NCI-H82 treated with DMSO at 0.1 percent for 48 hours (cell line): ENCODE measurements around the gene ARAP1.
A peak's percentile ranks its signal among the peaks of the same experiment; 100 is the strongest.
"Not testable (repeated sequence)": the region's sequence is repeated elsewhere in the genome, so short reads cannot be mapped to it uniquely, and the experiment has no call there.

Experiments used
- DNase-seq: peaks from one replicate; lab custom pipeline; 2025; ENCODE audit not compliant: unreplicated experiment; lab: John Stamatoyannopoulos, UW

Gene ARAP1

DNA sequence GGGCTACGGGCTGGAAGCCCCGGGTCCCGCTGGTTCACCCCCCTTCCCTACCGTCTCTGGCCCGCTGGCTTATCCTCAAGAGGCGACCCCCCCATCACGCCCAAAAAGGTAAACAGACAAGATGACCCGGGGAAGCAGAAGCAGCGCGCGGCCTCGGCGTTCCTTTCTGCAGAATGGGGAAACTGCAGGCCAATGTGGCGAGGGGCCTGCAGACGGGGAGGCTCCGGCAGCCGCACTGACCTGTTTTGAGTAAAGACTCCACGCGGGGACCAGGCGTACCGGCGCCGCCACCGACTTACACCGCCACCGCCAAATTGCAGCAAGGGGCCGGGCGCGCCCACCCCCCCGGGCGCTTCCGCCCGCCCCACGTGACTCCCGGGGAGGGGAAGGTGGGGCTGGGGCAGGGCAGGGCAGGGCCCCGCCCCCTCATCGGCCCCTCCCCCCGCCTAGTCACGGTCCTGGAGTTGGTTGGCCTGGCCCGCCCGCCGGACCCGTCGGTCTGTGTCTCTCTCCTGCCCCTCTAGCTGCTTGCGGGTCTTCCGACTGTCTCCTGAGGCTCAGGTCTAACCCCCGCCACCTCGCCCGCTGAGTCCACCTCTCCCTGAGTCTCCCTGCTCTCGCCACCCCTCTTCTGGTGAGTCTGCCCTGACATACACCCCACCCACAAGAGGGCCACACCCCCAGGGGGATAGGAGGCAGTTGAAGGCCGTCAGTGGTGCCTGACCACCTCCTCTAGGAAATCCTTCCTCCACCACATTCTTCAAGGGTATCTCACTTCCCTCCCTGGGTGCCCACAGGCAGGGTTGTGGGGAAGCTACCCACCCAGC lies at the start of gene ARAP1:
ARAP1 (minus strand) TSS at position 321 of the 827 bp plus-strand sequence. CDS start 25,280 bp downstream, outside the sequence.
- peak; percentile 28 for DNase-seq

DNA sequence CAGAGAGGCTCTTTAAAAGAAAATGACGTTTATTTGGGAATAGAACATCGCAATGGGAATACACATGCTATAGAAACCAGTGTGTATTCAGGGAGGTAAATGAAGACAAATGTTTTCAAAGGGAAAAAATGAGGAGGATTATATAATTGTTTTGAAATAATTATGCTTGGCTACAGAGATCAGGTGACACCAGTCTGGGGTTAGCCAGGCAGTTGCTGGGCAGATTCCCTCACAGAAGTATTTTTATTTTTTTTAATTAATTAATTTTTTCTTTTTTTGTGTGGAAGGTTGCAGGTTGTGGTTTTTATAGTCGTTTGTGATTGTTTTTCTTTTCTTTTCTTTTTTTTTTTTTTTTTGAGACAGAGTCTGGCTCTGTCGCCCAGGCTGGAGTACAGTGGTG lies 47.2 kb upstream of the ARAP1 start:
- DNase-seq = no peak

DNA sequence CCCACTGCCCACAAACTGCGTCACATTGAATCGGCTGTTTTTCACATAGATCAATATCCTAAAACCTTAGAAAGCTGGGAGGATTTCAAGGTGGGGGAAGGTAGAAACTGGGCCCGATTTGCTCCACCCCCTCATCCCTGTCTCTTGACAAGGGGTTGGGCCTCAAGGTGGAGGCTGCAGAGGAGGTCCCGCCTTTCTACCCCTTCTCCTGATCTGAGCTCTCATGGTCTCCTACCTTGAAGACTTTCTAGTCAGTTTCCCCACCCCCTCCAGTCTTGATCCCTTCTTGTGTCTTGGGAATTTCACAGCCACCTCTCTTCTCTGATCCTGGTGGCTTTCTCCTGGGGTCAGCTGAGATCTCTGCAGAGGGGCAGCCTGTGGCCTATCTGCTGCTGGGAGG lies 46.2 kb upstream of the ARAP1 start:
- no peak for DNase-seq

DNA sequence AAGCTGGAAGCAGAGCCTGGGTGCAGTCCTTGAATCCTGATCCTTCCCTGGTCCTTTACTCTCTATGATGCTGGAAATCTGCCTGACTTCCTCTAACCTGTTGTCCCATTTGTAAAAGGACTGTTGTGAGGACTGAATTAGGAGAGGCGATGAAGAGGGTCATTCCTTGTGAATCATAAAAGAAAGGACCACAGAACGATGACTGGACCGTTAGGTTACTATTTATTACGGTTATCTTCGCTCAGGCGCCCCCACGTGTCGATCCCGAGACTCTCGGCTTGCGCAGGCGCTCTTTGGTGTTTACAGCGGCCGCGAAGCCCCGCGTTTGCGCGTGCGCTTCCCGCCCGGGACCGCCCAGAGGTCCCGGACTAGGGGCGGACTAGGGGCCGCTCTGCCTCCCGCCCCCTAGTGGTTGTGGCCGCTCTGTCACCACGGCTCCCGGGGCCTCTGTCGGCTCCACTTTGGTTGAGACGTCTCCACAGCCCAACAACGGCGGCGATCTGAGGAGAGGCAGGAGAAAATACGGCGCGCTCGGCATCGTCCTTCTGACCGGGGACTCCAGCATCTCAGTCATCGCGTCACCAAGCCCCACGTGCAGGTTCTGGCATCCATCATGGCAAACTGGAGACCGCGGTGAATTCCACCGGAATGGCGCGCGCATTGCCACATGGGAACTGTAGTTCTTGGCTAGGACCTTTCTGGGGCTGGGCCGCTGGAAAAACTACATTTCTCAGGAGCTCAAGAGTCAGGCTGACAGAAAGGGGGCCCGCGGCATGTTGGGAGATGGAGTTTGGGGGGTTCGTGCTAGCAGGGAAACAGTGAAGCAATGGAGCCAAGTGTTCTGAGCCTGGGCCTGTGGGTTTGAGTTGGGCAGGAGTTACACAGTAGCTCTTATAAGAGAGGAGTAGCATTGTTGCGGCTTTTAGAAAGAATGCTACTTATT lies 41.5 kb upstream of the ARAP1 start, which contains the start of gene STARD10:
STARD10 (minus strand) TSS at position 623 of the 943 bp plus-strand sequence. CDS start 12,866 bp downstream, outside the sequence.
- peak; percentile 91 for DNase-seq

DNA sequence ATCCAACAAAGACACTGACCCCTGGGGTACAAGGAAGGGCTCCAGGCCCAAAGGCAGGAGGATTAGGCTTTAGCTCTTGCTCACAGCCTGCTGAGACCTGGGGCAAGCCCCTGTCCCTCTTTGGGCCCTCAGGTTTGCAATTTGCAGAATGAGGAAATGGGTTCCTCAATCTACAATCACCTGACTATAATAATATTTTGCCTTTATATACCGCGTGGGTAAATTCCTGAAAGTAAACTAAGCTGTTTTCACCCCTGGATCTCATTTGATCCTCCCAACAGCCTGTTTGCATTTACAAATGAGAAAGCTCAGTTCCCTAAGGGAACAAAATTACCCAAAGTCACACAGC lies 40.8 kb upstream of the ARAP1 start:
- DNase-seq = no peak

- no peak for DNase-seq
Measured at GRCh38 chr11:72792437-72793021, 40.3 kb upstream of the ARAP1 start.

- not testable (repeated sequence) for DNase-seq
Measured at GRCh38 chr11:72791228-72791627, 39.0 kb upstream of the ARAP1 start.

DNA sequence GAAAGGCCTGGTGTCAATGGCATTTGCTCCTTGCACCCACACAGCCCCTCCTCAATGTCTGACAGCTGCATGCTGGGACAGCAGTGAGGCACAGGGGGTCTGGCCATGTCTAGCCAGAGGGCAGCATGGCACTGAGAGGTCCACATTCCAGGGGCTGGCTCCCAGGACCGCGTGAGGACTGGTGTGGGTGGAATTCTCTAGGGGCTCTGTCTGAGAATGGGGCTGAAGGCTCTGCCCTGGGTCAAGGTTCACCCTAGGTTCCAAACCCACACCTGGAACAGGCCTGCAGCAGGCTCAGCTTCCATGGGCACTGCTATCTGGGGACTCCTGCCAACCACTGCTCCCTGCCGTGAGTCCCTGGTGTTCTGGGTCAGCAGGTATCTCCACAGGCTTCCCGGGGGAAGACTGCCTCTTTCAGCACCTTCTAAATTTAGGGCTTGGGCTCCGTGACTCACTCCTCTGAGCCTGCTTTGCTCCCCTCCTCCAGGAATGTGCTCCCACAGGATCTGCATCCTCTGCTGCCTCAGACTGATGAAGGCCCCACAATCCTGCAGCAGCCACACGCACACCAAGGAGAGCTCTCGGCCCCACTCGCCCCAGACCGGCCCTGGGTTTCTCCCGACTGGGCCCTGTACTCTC lies 37.4 kb upstream of the ARAP1 start:
- DNase-seq = no peak

- no peak for DNase-seq
Measured at GRCh38 chr11:72788241-72788640, 36.0 kb upstream of the ARAP1 start.

- no peak for DNase-seq
Measured at GRCh38 chr11:72787216-72788104, 35.3 kb upstream of the ARAP1 start.

GRCh38 chr11:72786305-72787215 lies 34.4 kb upstream of the ARAP1 start:
- no peak for DNase-seq

DNA sequence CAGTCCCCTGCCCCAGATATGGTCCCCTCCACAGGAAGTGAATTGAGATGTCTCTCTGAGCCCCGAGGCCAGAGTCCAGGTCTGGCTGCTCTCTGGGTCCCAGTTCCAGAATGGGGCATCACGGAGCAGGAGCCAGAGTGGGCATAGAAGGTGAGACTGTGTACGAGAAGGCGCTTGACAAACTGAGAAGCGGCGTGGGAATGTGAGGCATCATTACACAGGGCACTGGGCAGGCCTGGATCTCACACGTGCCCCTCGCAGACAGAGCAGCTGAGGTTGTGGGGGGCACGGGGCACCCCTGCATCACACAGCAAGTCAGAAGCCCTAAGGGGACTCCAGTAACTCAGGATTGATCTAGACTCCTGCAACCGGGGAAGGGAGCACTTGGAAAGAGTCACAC lies 32.5 kb upstream of the ARAP1 start:
- DNase-seq = no peak

DNA sequence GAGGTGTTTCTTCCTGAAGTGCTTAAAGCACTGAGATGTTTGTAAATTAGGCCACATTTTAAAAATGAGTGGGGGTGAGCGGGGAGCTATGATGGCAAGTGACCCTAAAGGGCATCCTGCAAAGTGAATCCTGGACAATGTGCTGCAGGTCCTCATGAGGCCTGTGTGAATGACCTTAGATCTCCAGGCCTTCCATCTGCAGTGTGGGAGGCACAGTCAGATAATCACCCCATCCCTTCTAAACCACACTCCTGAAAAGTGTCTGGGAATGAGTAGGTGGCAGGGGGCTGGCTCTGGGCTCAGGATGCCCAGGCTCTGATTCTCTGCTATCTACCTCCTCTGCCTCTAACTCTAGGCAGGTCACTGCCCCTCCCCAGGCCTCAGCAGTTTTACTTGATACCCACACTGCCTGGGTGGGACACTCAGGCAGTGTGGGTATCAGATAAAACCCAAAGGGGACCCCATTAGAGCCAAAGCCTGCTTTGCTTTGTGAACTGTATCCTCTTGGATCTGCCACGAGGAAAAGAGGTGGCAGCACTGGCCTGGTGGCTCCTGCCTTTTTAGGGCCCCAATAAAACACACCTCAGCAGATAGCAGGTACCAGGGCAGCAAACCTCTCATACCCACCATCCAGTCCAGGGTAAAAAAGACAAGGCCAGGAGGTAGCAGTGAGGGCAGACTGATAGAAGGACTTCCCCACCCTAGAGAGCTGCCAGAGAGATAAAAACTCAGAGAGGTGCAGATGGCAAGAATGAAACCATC lies 31.1 kb upstream of the ARAP1 start:
- DNase-seq = no peak

- DNase-seq = no peak
Measured at GRCh38 chr11:72782081-72782920, 30.1 kb upstream of the ARAP1 start.

DNA sequence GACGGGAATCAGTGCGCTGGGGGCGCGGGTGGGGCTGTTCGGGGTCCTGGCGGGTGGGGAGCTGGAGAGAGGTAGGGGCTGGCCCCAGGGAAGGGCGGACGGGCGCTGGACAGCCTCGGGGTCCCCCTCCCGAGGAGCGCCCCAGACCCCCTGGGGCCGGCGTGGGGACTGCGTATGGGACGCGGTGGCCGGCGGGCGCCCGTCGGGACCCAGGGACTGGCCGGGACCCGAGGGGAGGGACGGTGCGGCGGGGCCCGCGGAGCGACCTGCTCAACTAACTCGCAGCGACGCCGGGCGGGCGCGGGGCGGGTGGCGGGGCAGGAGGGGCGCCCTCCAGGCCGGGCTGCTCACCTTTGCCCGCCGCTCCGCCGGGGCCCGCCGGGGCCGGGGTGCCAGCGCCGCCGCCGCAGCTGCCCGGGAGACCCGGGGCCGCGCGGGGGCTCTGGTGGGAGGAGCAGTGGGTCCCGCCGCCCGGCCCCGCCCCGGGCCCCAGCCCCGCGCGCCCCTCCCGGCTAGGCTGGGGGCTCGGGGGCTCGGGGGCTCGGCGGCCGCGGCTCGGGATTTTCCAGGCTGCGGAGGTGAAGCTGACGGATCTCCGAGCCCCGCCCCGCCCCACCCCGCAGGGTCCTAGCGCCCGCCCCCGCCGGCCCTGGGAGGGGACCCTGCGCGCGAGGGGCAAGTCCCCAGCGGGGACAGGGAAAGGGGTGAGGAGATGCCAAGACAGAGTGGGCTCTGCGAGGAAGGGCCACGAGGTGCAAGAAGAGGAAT lies 29.3 kb upstream of the ARAP1 start:
- DNase-seq = no peak

DNA sequence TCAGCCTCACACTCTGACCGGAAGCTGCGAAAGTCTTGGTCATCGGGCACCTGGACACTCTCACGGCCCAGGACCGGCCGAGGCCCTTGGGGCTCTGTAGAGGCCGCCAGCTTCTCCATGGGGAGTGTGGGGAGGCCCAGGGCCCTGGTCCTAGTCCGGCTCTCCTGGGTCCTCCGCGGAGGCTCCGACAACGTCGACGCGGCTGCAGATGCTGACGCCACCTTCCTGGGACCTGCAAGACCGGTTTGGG lies 28.8 kb upstream of the ARAP1 start:
- no peak for DNase-seq
